HEK293T (cell line): ENCODE data around the gene FRMD4B.

Experiments used
- CTCF ChIA-PET: fragments of 350-600 bp; formaldehyde crosslinking; extraction: SDS; loops from one replicate; lab custom pipeline; 2021; ENCODE audit warnings: antibody characterized with exemption, inconsistent platforms; lab: Yijun Ruan, JAX
- POLR2A ChIA-PET: fragments of 350-600 bp; formaldehyde crosslinking; extraction: SDS; loops from one replicate; lab custom pipeline; 2020; ENCODE audit warnings: antibody characterized with exemption, inconsistent platforms; lab: Yijun Ruan, JAX
- DNase-seq: peaks from one replicate; pipeline ENCODE4 v3.0.0; 2012; ENCODE audit warnings: mixed read lengths; ENCODE audit errors: extremely low spot score
- ARNT ChIP-seq: fragments of 450-650 bp; IDR thresholded peaks from 2 replicates; pipeline ENCODE4 v1.6.1; 2017; ENCODE audit warnings: mild to moderate bottlenecking
- BHLHE40 ChIP-seq: fragments of 450-650 bp; IDR thresholded peaks from 2 replicates; pipeline ENCODE4 v1.6.1; 2016; ENCODE audit warnings: mild to moderate bottlenecking, moderate library complexity, borderline replicate concordance
- CTBP1 ChIP-seq: fragments of 450-650 bp; IDR thresholded peaks from 2 replicates; pipeline ENCODE4 v1.6.1; 2016; ENCODE audit warnings: borderline replicate concordance
- ELF4 ChIP-seq: fragments of 450-650 bp; IDR thresholded peaks from 2 replicates; pipeline ENCODE4 v1.6.1; 2017; ENCODE audit warnings: antibody characterized with exemption
- FOXA1 ChIP-seq: fragments of 450-650 bp; IDR thresholded peaks from 2 replicates; pipeline ENCODE4 v1.6.1; 2016; ENCODE audit warnings: mild to moderate bottlenecking
- FOXK2 ChIP-seq: fragments of 450-650 bp; IDR thresholded peaks from 2 replicates; pipeline ENCODE4 v1.6.1; 2016; ENCODE audit warnings: mild to moderate bottlenecking
- FOXM1 ChIP-seq: fragments of 450-650 bp; IDR thresholded peaks from 2 replicates; pipeline ENCODE4 v1.6.1; 2017; ENCODE audit warnings: mild to moderate bottlenecking, borderline replicate concordance
- HDGF ChIP-seq: fragments of 450-650 bp; IDR thresholded peaks from 2 replicates; pipeline ENCODE4 v1.6.1; 2017; ENCODE audit warnings: antibody characterized with exemption, borderline replicate concordance
- L3MBTL2 ChIP-seq: fragments of 450-650 bp; conservative IDR thresholded peaks from 2 replicates; pipeline ENCODE4 v1.6.1; 2016; ENCODE audit warnings: mild to moderate bottlenecking
- LEF1 ChIP-seq: fragments of 450-650 bp; IDR thresholded peaks from 2 replicates; pipeline ENCODE4 v1.6.1; 2017; ENCODE audit warnings: mild to moderate bottlenecking, borderline replicate concordance
- NFRKB ChIP-seq: fragments of 450-650 bp; IDR thresholded peaks from 2 replicates; pipeline ENCODE4 v1.6.1; 2016; ENCODE audit warnings: mild to moderate bottlenecking, moderate library complexity
- SP1 ChIP-seq: fragments of 450-650 bp; IDR thresholded peaks from 2 replicates; pipeline ENCODE4 v1.6.1; 2017
- SUZ12 ChIP-seq: fragments of 450-650 bp; IDR thresholded peaks from 2 replicates; pipeline ENCODE4 v1.6.1; 2016; ENCODE audit warnings: mild to moderate bottlenecking
- TARDBP ChIP-seq: fragments of 450-650 bp; IDR thresholded peaks from 2 replicates; pipeline ENCODE4 v1.6.1; 2016
- ZNF384 ChIP-seq: fragments of 450-650 bp; IDR thresholded peaks from 2 replicates; pipeline ENCODE4 v1.6.1; 2016
- TF ChIP-seq, protein P1 (sequence below): fragments of 450-650 bp; IDR thresholded peaks from 2 replicates; pipeline ENCODE4 v1.6.1; 2016

The FRMD4B gene

GRCh38 chr3:69189487-69189886 is 196.4 kb downstream of the FRMD4B start:
- TF ChIP-seq L3MBTL2 (no peak), NFRKB (no peak), LEF1 (no peak)
- CTCF ChIA-PET = interaction anchor here (0.6 kb wide), 1 partner anchor 21 kb away, joined by 4 read pairs; no protein-coding TSS in a partner anchor
- POLR2A ChIA-PET = no interaction called here

DNA sequence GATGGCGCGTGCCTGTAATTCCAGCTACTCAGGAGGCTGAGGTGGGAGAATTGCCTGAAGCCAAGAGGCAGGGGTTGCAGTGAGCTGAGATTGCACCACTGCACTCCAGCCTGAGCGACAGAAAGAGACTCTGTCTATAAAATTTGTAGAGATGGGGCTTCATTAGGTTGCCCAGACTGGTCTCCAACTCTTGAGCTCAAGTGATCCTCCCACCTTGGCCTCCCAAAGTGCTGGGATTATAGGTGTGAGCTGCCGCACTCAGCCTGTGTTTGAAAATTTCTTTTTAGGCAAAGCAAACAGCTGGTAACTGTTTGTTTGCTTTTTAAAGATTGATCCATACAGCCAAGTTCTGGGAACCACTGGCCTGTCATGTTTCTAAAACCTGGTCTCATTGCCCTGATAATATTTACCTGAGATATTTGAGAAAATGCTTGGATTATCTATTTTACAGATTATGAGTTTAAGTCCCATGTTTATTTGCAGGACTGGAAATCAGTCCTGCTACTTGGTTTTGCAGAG is 199.3 kb downstream of the FRMD4B start:
- TF ChIP-seq L3MBTL2 (no peak), ELF4 (no peak), FOXK2 (no peak), ZNF384 (no peak), SP1 (no peak), CTBP1 (no peak), SUZ12 (no peak), HDGF (no peak), FOXM1 (no peak), FOXA1 (no peak), LEF1 (no peak), TARDBP (no peak), ARNT (no peak), BHLHE40 (no peak), NFRKB (no peak)
- TF ChIP-seq, protein P1, sequence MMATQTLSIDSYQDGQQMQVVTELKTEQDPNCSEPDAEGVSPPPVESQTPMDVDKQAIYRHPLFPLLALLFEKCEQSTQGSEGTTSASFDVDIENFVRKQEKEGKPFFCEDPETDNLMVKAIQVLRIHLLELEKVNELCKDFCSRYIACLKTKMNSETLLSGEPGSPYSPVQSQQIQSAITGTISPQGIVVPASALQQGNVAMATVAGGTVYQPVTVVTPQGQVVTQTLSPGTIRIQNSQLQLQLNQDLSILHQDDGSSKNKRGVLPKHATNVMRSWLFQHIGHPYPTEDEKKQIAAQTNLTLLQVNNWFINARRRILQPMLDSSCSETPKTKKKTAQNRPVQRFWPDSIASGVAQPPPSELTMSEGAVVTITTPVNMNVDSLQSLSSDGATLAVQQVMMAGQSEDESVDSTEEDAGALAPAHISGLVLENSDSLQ = no peak
- DNase-seq = no peak
- ChIA-PET CTCF (no interaction called here), POLR2A (no interaction called here)

More at GRCh38 chr3:69189487-69189886, 196.4 kb downstream of the FRMD4B start:
- DNase-seq = no peak

GRCh38 chr3:69182588-69183316 is 203.1 kb downstream of the FRMD4B start:
- ChIA-PET POLR2A (no interaction called here), CTCF (interaction anchor here (1.0 kb wide), 1 partner anchor 21 kb away, joined by 3 read pairs; no protein-coding TSS in a partner anchor)
- no peak for DNase-seq
- TF ChIP-seq SP1 = no peak
- no peak for TF ChIP-seq NFRKB

DNA sequence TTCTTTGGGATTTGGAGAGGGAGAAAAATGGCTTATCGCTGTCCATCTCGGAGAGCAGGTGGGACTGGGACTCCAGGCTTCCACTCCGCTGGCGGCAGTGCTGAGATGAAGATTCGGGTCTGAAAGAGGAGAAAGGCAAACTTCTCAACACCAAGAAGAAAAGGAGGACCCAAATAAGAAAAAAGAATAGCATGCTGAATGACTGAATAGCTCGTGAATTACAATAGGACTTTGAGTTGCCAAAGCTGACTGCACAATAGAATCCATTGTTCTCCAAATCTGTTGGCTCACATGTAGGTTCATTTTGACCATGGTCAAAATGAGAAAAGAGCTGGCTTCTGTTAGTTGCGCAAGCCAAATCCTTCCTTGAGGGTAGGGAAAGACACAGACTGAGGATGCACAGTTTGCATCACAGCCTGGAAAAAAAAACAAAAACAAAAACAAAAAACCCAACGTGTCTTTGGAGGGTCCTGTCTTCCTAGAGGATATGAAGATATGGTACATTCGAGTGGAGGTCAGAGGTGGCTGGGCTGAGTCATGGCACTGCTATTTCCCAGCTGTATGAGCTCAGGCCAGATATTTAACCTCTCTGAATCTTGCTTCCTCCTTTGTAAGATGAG is 204.2 kb downstream of the FRMD4B start:
- no peak for DNase-seq
- CTCF ChIA-PET = interaction anchor here (1.0 kb wide), 1 partner anchor 20 kb away, joined by 3 read pairs; no protein-coding TSS in a partner anchor
- TF ChIP-seq HDGF (no peak), CTBP1 (no peak)
- TF ChIP-seq, protein P1 = no peak
- POLR2A ChIA-PET = no interaction called here

- POLR2A ChIA-PET = no interaction called here
- CTCF ChIA-PET = no interaction called here
- TF ChIP-seq, protein P1 = no peak
- TF ChIP-seq L3MBTL2 (no peak), LEF1 (no peak), SUZ12 (no peak), ELF4 (no peak), SP1 (no peak), ZNF384 (no peak), FOXA1 (no peak), FOXK2 (no peak), BHLHE40 (no peak), NFRKB (no peak), CTBP1 (no peak), ARNT (no peak), TARDBP (no peak), HDGF (no peak), FOXM1 (no peak)
- no peak for DNase-seq
These were observed 204.9 kb downstream of the FRMD4B start for GRCh38 chr3:69180869-69181591.
